ENCODE measurements around the gene FOXP1. TPM values are rescaled to one million over a fixed set of nuclear protein-coding genes. Genes with fewer than 3 reads are reported as not detected.

Gene FOXP1
- total RNA-seq, 1 donor from 2014 or later = 107 TPM

DNA sequence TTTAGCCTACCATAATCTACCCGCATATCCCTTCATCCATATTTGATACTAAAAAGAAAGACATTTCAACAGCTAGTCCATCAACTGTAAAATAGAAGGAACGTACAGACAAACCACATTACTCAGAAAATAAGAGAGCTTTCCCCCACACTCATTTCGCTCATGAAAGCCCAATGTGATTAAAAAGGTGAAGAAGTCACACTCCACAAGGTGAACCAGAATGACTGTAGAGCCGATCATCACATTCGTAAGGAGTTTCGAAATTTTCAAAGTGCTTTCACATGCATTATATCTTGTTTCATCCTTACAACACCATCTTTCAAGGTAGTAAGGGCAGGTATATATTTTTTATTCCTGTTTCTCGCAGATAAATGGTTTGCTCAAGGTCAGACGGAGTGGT lies 225.3 kb downstream of the FOXP1 start:
- Mint-ChIP-seq H3K36me3 (ENCODE audit: low read depth, unreplicated experiment) (peaks cover 13% of the 10 kb centered on the region), H3K27me3 (ENCODE audit: low read depth, unreplicated experiment) (no peaks in the 10 kb centered on the region), H3K4me3 (ENCODE audit: unreplicated experiment) (no peak overlapping the region), H3K4me1 (ENCODE audit: low read depth, unreplicated experiment) (peaks cover 10% of the 10 kb centered on the region), H3K9me3 (ENCODE audit: unreplicated experiment) (no peaks in the 10 kb centered on the region), H3K27ac (ENCODE audit: unreplicated experiment) (no peak overlapping the region)
- Histone ChIP-seq H3K79me2 (ENCODE audit: insufficient read depth, low read length) (peaks cover 68% of the 10 kb centered on the region), H3K4me2 (ENCODE audit: low read length) (no peak overlapping the region), H3K4me3 (ENCODE audit: insufficient read depth, low read depth, low read length) (no peak overlapping the region), H3K9me3 (ENCODE audit: insufficient read depth, low read depth, low read length) (no peaks in the 10 kb centered on the region), H3K27me3 (ENCODE audit: insufficient read depth, low read length) (no peaks in the 10 kb centered on the region), H3K9ac (ENCODE audit: low read length) (no peak overlapping the region), H3K27ac (ENCODE audit: low read depth, low read length) (no peak overlapping the region), H3K36me3 (ENCODE audit: insufficient read depth, low read length) (peaks cover 10% of the 10 kb centered on the region), H4K20me1 (ENCODE audit: insufficient read depth, low read length) (peaks cover 78% of the 10 kb centered on the region), H2AFZ (ENCODE audit: low read depth, low read length) (no peak overlapping the region), H3K4me1 (ENCODE audit: insufficient read depth, low read length) (no peaks in the 10 kb centered on the region)
- TF ChIP-seq EZH2 (IDR thresholded peaks at IDR 0.05; ENCODE audit: insufficient read depth, low read length) (no peak), CTCF (IDR thresholded peaks at IDR 0.05; ENCODE audit: insufficient read depth, low read depth, low read length) (no peak)
- DNase-seq (ENCODE audit: low read depth) = no peak
- FAIRE-seq = no peak

DNA sequence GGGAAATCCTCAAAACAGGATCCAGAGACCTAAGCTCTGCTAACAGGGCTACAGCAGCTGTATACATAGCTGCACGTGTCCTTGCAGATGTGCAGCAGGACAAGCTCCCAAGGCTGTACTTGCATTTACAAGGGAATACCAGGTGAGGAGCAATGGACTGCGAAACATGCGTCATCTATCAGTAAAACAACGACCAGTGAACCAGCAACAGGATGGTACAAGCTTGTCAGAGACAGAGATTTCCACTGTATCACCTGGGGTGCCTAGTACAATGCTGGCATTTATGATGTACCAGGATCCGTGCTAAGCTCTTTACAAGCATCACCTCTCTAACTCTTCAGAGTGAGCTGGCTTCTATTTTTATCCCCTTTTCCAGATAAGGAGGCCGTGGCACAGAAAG lies 227.3 kb downstream of the FOXP1 start:
- Histone ChIP-seq H4K20me1 (ENCODE audit: insufficient read depth, low read length) (peaks cover 80% of the 10 kb centered on the region), H3K9me3 (ENCODE audit: insufficient read depth, low read depth, low read length) (no peaks in the 10 kb centered on the region), H3K36me3 (ENCODE audit: insufficient read depth, low read length) (peaks cover 10% of the 10 kb centered on the region), H3K27me3 (ENCODE audit: insufficient read depth, low read length) (no peaks in the 10 kb centered on the region), H3K9ac (ENCODE audit: low read length) (no peak overlapping the region), H3K4me2 (ENCODE audit: low read length) (no peak overlapping the region), H3K27ac (ENCODE audit: low read depth, low read length) (no peak overlapping the region), H3K79me2 (ENCODE audit: insufficient read depth, low read length) (peaks cover 62% of the 10 kb centered on the region), H2AFZ (ENCODE audit: low read depth, low read length) (no peak overlapping the region), H3K4me3 (ENCODE audit: insufficient read depth, low read depth, low read length) (no peak overlapping the region), H3K4me1 (ENCODE audit: insufficient read depth, low read length) (no peaks in the 10 kb centered on the region)
- Mint-ChIP-seq H3K9me3 (ENCODE audit: unreplicated experiment) (no peaks in the 10 kb centered on the region), H3K27me3 (ENCODE audit: low read depth, unreplicated experiment) (no peaks in the 10 kb centered on the region), H3K27ac (ENCODE audit: unreplicated experiment) (no peak overlapping the region), H3K4me3 (ENCODE audit: unreplicated experiment) (no peak overlapping the region), H3K4me1 (ENCODE audit: low read depth, unreplicated experiment) (peaks cover 10% of the 10 kb centered on the region), H3K36me3 (ENCODE audit: low read depth, unreplicated experiment) (peaks cover 13% of the 10 kb centered on the region)
- TF ChIP-seq EZH2 (IDR thresholded peaks at IDR 0.05; ENCODE audit: insufficient read depth, low read length) (no peak), CTCF (IDR thresholded peaks at IDR 0.05; ENCODE audit: insufficient read depth, low read depth, low read length) (no peak)
- DNase-seq (ENCODE audit: low read depth) (no peak), FAIRE-seq (no peak)

DNA sequence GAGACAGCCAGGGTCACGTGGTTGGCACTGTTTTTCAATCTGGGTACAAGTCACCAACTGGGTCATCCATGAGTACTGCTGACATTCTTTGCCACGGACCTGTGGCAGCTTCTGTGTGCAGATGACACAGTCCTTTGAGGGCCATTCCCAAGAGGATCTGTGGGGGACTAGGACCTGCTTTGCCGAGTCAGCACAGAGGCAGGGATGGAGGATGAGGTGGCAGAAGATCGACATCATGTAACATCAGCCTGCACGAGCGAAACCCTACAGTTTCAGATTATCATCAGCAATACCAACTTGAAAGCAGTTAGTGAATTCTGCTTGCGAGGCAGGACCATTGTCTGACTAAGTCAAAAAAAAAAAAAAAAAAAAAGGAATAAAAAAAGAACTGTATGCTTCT lies 227.7 kb downstream of the FOXP1 start:
- H3K9me3 Mint-ChIP-seq (ENCODE audit: unreplicated experiment) = no peaks in the 10 kb centered on the region
- Histone ChIP-seq H2AFZ (ENCODE audit: low read depth, low read length) (no peak overlapping the region), H3K9me3 (ENCODE audit: insufficient read depth, low read depth, low read length) (no peaks in the 10 kb centered on the region), H3K4me3 (ENCODE audit: insufficient read depth, low read depth, low read length) (no peak overlapping the region), H4K20me1 (ENCODE audit: insufficient read depth, low read length) (peaks cover 80% of the 10 kb centered on the region), H3K27ac (ENCODE audit: low read depth, low read length) (no peak overlapping the region), H3K36me3 (ENCODE audit: insufficient read depth, low read length) (peaks cover 10% of the 10 kb centered on the region), H3K79me2 (ENCODE audit: insufficient read depth, low read length) (peaks cover 64% of the 10 kb centered on the region), H3K4me1 (ENCODE audit: insufficient read depth, low read length) (no peaks in the 10 kb centered on the region), H3K9ac (ENCODE audit: low read length) (no peak overlapping the region), H3K4me2 (ENCODE audit: low read length) (no peak overlapping the region), H3K27me3 (ENCODE audit: insufficient read depth, low read length) (no peaks in the 10 kb centered on the region)
- peaks cover 13% of the 10 kb centered on the region for H3K4me1 Mint-ChIP-seq (ENCODE audit: low read depth, unreplicated experiment)
- H3K36me3 Mint-ChIP-seq (ENCODE audit: low read depth, unreplicated experiment) = peaks cover 15% of the 10 kb centered on the region
- DNase-seq (ENCODE audit: low read depth) (no peak), FAIRE-seq (no peak)
- H3K27me3 Mint-ChIP-seq (ENCODE audit: low read depth, unreplicated experiment) = no peaks in the 10 kb centered on the region
- no peak for TF ChIP-seq EZH2 (IDR thresholded peaks at IDR 0.05; ENCODE audit: insufficient read depth, low read length)
- TF ChIP-seq CTCF (IDR thresholded peaks at IDR 0.05; ENCODE audit: insufficient read depth, low read depth, low read length) = no peak
- H3K27ac Mint-ChIP-seq (ENCODE audit: unreplicated experiment) = no peak overlapping the region
- H3K4me3 Mint-ChIP-seq (ENCODE audit: unreplicated experiment) = no peak overlapping the region

Measured in astrocyte (in vitro differentiated cells and primary cell).